NT2/D1 (cell line): ENCODE data around the gene NRIP1.

Experiments used
- DNase-seq: peaks from one replicate; pipeline ENCODE4 v3.0.0-alpha.2; 2011; ENCODE audit warnings: low read depth, low spot score
- H3K27me3 ChIP-seq: 2 replicates; pipeline ENCODE4 v1.6.0; 2011; ENCODE audit warnings: mild to moderate bottlenecking; ENCODE audit not compliant: insufficient read length, insufficient read depth
- H3K36me3 ChIP-seq: 2 replicates; pipeline ENCODE4 v1.6.1; 2011; ENCODE audit warnings: mild to moderate bottlenecking, low read length, mixed read lengths; ENCODE audit not compliant: insufficient read depth, insufficient read length
- H3K4me1 ChIP-seq: 2 replicates; pipeline ENCODE4 v1.5.1; 2011; ENCODE audit not compliant: insufficient read depth, insufficient read length
- H3K4me3 ChIP-seq: 2 replicates; pipeline ENCODE4 v1.5.1; 2011; ENCODE audit warnings: low read depth; ENCODE audit not compliant: insufficient read length
- H3K9ac ChIP-seq: 2 replicates; pipeline ENCODE4 v1.6.0; 2011; ENCODE audit warnings: low read depth; ENCODE audit not compliant: insufficient read length
- H3K9me3 ChIP-seq: 2 replicates; pipeline ENCODE4 v1.5.1; 2011; ENCODE audit warnings: mild to moderate bottlenecking, low read length; ENCODE audit not compliant: insufficient read depth
- SUZ12 ChIP-seq: IDR thresholded peaks from 2 replicates; pipeline ENCODE4 v1.6.1; 2011; ENCODE audit not compliant: insufficient read length, insufficient read depth; ENCODE audit errors: extremely low read depth
- YY1 ChIP-seq: IDR thresholded peaks from 2 replicates; pipeline ENCODE4 v1.6.1; 2011; ENCODE audit not compliant: insufficient read length, insufficient read depth
- ZNF274 ChIP-seq: IDR thresholded peaks from 2 replicates; pipeline ENCODE4 v1.6.1; 2011; ENCODE audit warnings: mild to moderate bottlenecking, low read depth, low read length

NRIP1 gene

DNA sequence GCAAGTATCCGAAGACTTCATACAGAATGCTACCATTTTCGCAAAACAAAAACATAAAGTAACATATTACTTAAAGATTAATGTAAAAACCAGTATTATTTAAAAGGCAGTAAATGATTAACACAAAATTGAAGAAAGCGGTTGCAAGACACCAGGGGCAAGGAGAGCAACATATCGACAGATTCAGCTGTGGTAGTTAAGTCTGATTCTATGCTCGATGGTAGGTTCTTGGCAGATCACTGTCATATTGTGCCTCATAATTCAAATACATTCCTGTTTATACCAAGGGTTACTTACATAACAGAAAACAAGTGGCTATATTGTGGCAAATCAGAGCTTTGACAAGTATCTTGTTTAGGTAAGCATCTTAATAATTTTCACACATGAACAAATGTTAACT is 37.7 kb downstream of the NRIP1 start:
- H3K36me3 ChIP-seq: peaks cover 6% of the 10 kb centered on the region
- H3K27me3 ChIP-seq: no peaks in the 10 kb centered on the region
- peaks cover 2% of the 10 kb centered on the region for H3K4me1 ChIP-seq
- H3K9me3 ChIP-seq: no peaks in the 10 kb centered on the region
- TF ChIP-seq SUZ12 (no peak), YY1 (no peak), ZNF274 (no peak)
- H3K4me3 ChIP-seq: no peak overlapping the region
- no peak overlapping the region for H3K9ac ChIP-seq
- no peak for DNase-seq

GRCh38 chr21:15026370-15026769 is 38.4 kb downstream of the NRIP1 start:
- no peak for TF ChIP-seq ZNF274
- no peak for TF ChIP-seq YY1
- TF ChIP-seq SUZ12: no peak
- Histone ChIP-seq H3K4me3 (no peak overlapping the region), H3K9me3 (no peaks in the 10 kb centered on the region), H3K36me3 (peaks cover 3% of the 10 kb centered on the region), H3K9ac (no peak overlapping the region), H3K4me1 (peaks cover 2% of the 10 kb centered on the region), H3K27me3 (no peaks in the 10 kb centered on the region)
- no peak for DNase-seq

GRCh38 chr21:15023776-15024175 is 41.0 kb downstream of the NRIP1 start:
- no peaks in the 10 kb centered on the region for H3K27me3 ChIP-seq
- H3K36me3 ChIP-seq: no peaks in the 10 kb centered on the region
- no peak overlapping the region for H3K9ac ChIP-seq
- H3K9me3 ChIP-seq: no peaks in the 10 kb centered on the region
- H3K4me1 ChIP-seq: no peaks in the 10 kb centered on the region
- TF ChIP-seq ZNF274: no peak
- TF ChIP-seq SUZ12: no peak
- TF ChIP-seq YY1: no peak
- no peak overlapping the region for H3K4me3 ChIP-seq
- DNase-seq: no peak

- TF ChIP-seq SUZ12: no peak
- TF ChIP-seq ZNF274: no peak
- no peak for TF ChIP-seq YY1
- Histone ChIP-seq H3K4me1 (no peaks in the 10 kb centered on the region), H3K9ac (no peak overlapping the region), H3K4me3 (no peak overlapping the region), H3K27me3 (no peaks in the 10 kb centered on the region), H3K36me3 (no peaks in the 10 kb centered on the region), H3K9me3 (no peaks in the 10 kb centered on the region)
- DNase-seq: no peak
Observed at GRCh38 chr21:15022608-15023261, 42.1 kb downstream of the NRIP1 start.

DNA sequence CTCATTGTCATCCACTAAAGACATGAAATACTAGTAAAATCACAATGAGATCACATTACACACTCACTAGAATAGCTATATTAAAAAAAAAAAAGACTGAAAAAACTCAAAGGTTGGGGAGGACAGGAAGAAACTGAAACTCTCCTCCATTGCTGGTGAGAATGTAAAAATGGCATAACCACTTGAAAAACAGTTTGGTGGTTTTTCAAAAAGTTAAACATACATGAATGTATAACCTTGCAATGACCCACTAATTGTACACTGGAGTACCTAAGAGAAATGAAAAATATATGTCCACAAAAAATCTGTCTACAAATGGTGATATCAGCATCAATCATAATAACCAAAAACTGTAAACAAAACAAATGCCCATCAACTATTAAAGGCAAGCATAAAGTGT is 44.0 kb downstream of the NRIP1 start:
- Histone ChIP-seq H3K4me3 (no peak overlapping the region), H3K27me3 (no peaks in the 10 kb centered on the region), H3K4me1 (no peaks in the 10 kb centered on the region), H3K9me3 (no peaks in the 10 kb centered on the region), H3K36me3 (no peaks in the 10 kb centered on the region), H3K9ac (no peak overlapping the region)
- DNase-seq: no peak
- no peak for TF ChIP-seq YY1
- TF ChIP-seq SUZ12: no peak
- no peak for TF ChIP-seq ZNF274

DNA sequence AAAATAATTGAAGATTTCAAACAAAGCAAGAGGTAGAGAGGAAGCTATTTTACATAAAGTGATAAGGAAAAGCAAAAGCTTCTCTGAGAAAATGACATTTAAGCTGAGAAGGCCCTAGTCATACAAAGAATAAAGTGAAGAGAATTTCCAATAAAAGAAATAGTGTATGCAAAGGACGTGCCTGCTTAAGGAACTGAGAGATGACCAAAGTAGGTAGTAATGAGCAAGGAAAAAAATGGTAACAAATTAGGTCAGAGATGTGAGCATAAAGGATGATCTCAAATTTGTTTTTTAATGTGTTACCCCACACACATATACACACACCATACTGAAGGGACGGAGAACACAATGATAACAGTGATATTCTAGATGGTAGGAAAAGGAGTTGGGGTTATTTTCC is 46.4 kb downstream of the NRIP1 start:
- Histone ChIP-seq H3K4me3 (no peak overlapping the region), H3K9me3 (no peaks in the 10 kb centered on the region), H3K36me3 (no peaks in the 10 kb centered on the region), H3K27me3 (no peaks in the 10 kb centered on the region), H3K4me1 (no peaks in the 10 kb centered on the region), H3K9ac (no peak overlapping the region)
- TF ChIP-seq ZNF274: no peak
- no peak for TF ChIP-seq SUZ12
- TF ChIP-seq YY1: no peak
- DNase-seq: no peak

GRCh38 chr21:15015622-15016471 is 49.0 kb downstream of the NRIP1 start:
- Histone ChIP-seq H3K27me3 (no peaks in the 10 kb centered on the region), H3K4me3 (no peak overlapping the region), H3K36me3 (no peaks in the 10 kb centered on the region), H3K9me3 (no peaks in the 10 kb centered on the region), H3K9ac (no peak overlapping the region), H3K4me1 (no peaks in the 10 kb centered on the region)
- TF ChIP-seq ZNF274: no peak
- no peak for TF ChIP-seq SUZ12
- no peak for DNase-seq

DNA sequence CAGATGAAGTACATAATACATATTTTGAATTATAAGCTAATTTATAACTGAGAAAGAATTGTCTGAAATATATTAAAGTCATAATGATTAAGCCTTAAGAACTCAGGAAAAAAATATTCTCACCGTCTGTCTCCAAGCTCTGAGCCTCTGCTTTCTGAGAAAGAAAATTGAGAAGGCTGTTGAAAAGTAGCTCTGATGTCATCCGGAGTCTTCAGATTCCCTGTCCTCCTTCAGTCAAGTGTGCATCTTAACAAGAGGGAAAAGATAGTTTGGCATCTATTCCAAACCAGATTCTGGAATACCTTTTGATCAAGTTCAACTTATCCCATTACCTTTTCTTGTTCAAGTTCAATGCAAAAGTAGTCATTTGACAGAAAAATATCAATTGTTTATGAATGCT is 50.6 kb downstream of the NRIP1 start:
- Histone ChIP-seq H3K27me3 (no peaks in the 10 kb centered on the region), H3K36me3 (no peaks in the 10 kb centered on the region), H3K4me1 (no peaks in the 10 kb centered on the region), H3K9me3 (no peaks in the 10 kb centered on the region), H3K4me3 (no peak overlapping the region), H3K9ac (no peak overlapping the region)
- DNase-seq: no peak
- TF ChIP-seq ZNF274 (no peak), SUZ12 (no peak), YY1 (no peak)
